Measurements from ENCODE around the gene TIAM1.

TIAM1 gene

GRCh38 chr21:31299291-31300147 is 44.5 kb downstream of the TIAM1 start:
- Histone ChIP-seq H2AFZ (ENCODE audit: low read depth, low read length) (no peak overlapping the region), H3K4me1 (ENCODE audit: insufficient read depth, low read length) (no peaks in the 10 kb centered on the region), H3K4me2 (ENCODE audit: insufficient read depth, low read length) (no peak overlapping the region), H3K36me3 (ENCODE audit: insufficient read depth, low read length) (no peaks in the 10 kb centered on the region), H3K9ac (ENCODE audit: low read depth, low read length) (no peak overlapping the region), H3K9me3 (ENCODE audit: insufficient read depth, low read length, severe bottlenecking) (no peaks in the 10 kb centered on the region), H3K79me2 (ENCODE audit: insufficient read depth, low read length) (no peaks in the 10 kb centered on the region), H4K20me1 (ENCODE audit: insufficient read depth, low read length) (no peaks in the 10 kb centered on the region), H3K4me3 (ENCODE audit: low read depth in 1 of 2, low read length in 2 of 2) (no peak overlapping the region), H3K27me3 (ENCODE audit: insufficient read depth, low read length, poor library complexity) (no peaks in the 10 kb centered on the region), H3K27ac (ENCODE audit: low read length) (no peak overlapping the region)
- ATAC-seq (ENCODE audit: insufficient read depth, low read depth) (no peak), DNase-seq (no peak)
- no peak for TF ChIP-seq EZH2 (IDR thresholded peaks at IDR 0.05; ENCODE audit: borderline replicate concordance, low read depth, low read length, severe bottlenecking)
- TF ChIP-seq, protein P1, sequence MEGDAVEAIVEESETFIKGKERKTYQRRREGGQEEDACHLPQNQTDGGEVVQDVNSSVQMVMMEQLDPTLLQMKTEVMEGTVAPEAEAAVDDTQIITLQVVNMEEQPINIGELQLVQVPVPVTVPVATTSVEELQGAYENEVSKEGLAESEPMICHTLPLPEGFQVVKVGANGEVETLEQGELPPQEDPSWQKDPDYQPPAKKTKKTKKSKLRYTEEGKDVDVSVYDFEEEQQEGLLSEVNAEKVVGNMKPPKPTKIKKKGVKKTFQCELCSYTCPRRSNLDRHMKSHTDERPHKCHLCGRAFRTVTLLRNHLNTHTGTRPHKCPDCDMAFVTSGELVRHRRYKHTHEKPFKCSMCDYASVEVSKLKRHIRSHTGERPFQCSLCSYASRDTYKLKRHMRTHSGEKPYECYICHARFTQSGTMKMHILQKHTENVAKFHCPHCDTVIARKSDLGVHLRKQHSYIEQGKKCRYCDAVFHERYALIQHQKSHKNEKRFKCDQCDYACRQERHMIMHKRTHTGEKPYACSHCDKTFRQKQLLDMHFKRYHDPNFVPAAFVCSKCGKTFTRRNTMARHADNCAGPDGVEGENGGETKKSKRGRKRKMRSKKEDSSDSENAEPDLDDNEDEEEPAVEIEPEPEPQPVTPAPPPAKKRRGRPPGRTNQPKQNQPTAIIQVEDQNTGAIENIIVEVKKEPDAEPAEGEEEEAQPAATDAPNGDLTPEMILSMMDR (IDR thresholded peaks at IDR 0.05; ENCODE audit: borderline replicate concordance, extremely low read depth, low read length, poor library complexity, severe bottlenecking): no peak

GRCh38 chr21:31298618-31299269 is 45.3 kb downstream of the TIAM1 start:
- Histone ChIP-seq H3K4me2 (ENCODE audit: insufficient read depth, low read length) (no peak overlapping the region), H3K9ac (ENCODE audit: low read depth, low read length) (no peak overlapping the region), H3K9me3 (ENCODE audit: insufficient read depth, low read length, severe bottlenecking) (no peaks in the 10 kb centered on the region), H3K27ac (ENCODE audit: low read length) (no peak overlapping the region), H3K4me1 (ENCODE audit: insufficient read depth, low read length) (no peaks in the 10 kb centered on the region), H3K79me2 (ENCODE audit: insufficient read depth, low read length) (no peaks in the 10 kb centered on the region), H3K36me3 (ENCODE audit: insufficient read depth, low read length) (no peaks in the 10 kb centered on the region), H3K27me3 (ENCODE audit: insufficient read depth, low read length, poor library complexity) (no peaks in the 10 kb centered on the region), H3K4me3 (ENCODE audit: low read depth in 1 of 2, low read length in 2 of 2) (no peak overlapping the region), H4K20me1 (ENCODE audit: insufficient read depth, low read length) (no peaks in the 10 kb centered on the region), H2AFZ (ENCODE audit: low read depth, low read length) (no peak overlapping the region)
- no peak for DNase-seq
- TF ChIP-seq EZH2 (IDR thresholded peaks at IDR 0.05; ENCODE audit: borderline replicate concordance, low read depth, low read length, severe bottlenecking): no peak
- TF ChIP-seq, protein P1 (IDR thresholded peaks at IDR 0.05; ENCODE audit: borderline replicate concordance, extremely low read depth, low read length, poor library complexity, severe bottlenecking): no peak
- ATAC-seq (ENCODE audit: insufficient read depth, low read depth): no peak

- TF ChIP-seq, protein P1 (IDR thresholded peaks at IDR 0.05; ENCODE audit: borderline replicate concordance, extremely low read depth, low read length, poor library complexity, severe bottlenecking): no peak
- TF ChIP-seq EZH2 (IDR thresholded peaks at IDR 0.05; ENCODE audit: borderline replicate concordance, low read depth, low read length, severe bottlenecking): no peak
- no peak for DNase-seq
- no peak for ATAC-seq (ENCODE audit: insufficient read depth, low read depth)
Observed at GRCh38 chr21:31297806-31298205, 46.3 kb downstream of the TIAM1 start.

More at GRCh38 chr21:31297806-31298205, 46.3 kb downstream of the TIAM1 start:
- Histone ChIP-seq H2AFZ (ENCODE audit: low read depth, low read length) (no peak overlapping the region), H4K20me1 (ENCODE audit: insufficient read depth, low read length) (no peaks in the 10 kb centered on the region), H3K4me1 (ENCODE audit: insufficient read depth, low read length) (no peaks in the 10 kb centered on the region), H3K4me2 (ENCODE audit: insufficient read depth, low read length) (no peak overlapping the region), H3K9me3 (ENCODE audit: insufficient read depth, low read length, severe bottlenecking) (no peaks in the 10 kb centered on the region), H3K4me3 (ENCODE audit: low read depth in 1 of 2, low read length in 2 of 2) (no peak overlapping the region), H3K36me3 (ENCODE audit: insufficient read depth, low read length) (no peaks in the 10 kb centered on the region), H3K79me2 (ENCODE audit: insufficient read depth, low read length) (no peaks in the 10 kb centered on the region), H3K27me3 (ENCODE audit: insufficient read depth, low read length, poor library complexity) (no peaks in the 10 kb centered on the region), H3K27ac (ENCODE audit: low read length) (no peak overlapping the region), H3K9ac (ENCODE audit: low read depth, low read length) (no peak overlapping the region)

Measured in DND-41 (cell line).